ENCODE measurements around the gene CMIP. TPM values are rescaled to one million over a fixed set of nuclear protein-coding genes. Genes with fewer than 3 reads are reported as not detected.

CMIP gene
- 4.8 and 5.4 TPM in 2 replicates for total RNA-seq (2014; rRNA removed; shearing (Covaris generic))

GRCh38 chr16:81444448-81445121, at the start of gene CMIP:
TSS of gene CMIP (plus strand) at chr16:81444808.

Small RNAs within 50 kb of the gene (small RNA-seq; reads per million reads assigned to genes)
- gene MIR6504 (not detected), gene MIR7854 (not detected)

Other genes starting within 250 kb of the CMIP start
- 0.37 TPM in 1 of 2 replicates, not detected in the other for gene BCO1, start 206.1 kb upstream of the CMIP start, total RNA-seq (2014; rRNA removed; shearing (Covaris generic))
- gene GAN, start 129.8 kb upstream of the CMIP start, total RNA-seq (2014; rRNA removed; shearing (Covaris generic)), result 3.5 and 4.3 TPM in 2 replicates